Glutamatergic neuron (in vitro differentiated cells): ENCODE data around the gene SREBF2. TPM values are rescaled to one million over a fixed set of nuclear protein-coding genes. Genes with fewer than 3 reads are reported as not detected.

Source experiments
- DNase-seq: peaks from one replicate; pipeline ENCODE4 v3.0.0; 2022
- H3K27ac Mint-ChIP-seq: one replicate; pipeline ENCODE4 v1.8.0; 2020; ENCODE audit warnings: mild to moderate bottlenecking, mixed read lengths, inconsistent platforms; ENCODE audit not compliant: unreplicated experiment
- H3K27me3 Mint-ChIP-seq: one replicate; pipeline ENCODE4 v1.8.0; 2020; ENCODE audit warnings: mild to moderate bottlenecking, moderate library complexity, mixed read lengths, inconsistent platforms; ENCODE audit not compliant: unreplicated experiment
- H3K36me3 Mint-ChIP-seq: one replicate; pipeline ENCODE4 v1.8.0; 2020; ENCODE audit warnings: mild to moderate bottlenecking, mixed read lengths, inconsistent platforms; ENCODE audit not compliant: unreplicated experiment
- H3K4me1 Mint-ChIP-seq: one replicate; pipeline ENCODE4 v1.8.0; 2020; ENCODE audit warnings: mild to moderate bottlenecking, low read depth, mixed read lengths, inconsistent platforms; ENCODE audit not compliant: unreplicated experiment
- H3K4me3 Mint-ChIP-seq: one replicate; pipeline ENCODE4 v1.8.0; 2020; ENCODE audit warnings: mild to moderate bottlenecking, mixed read lengths, inconsistent platforms; ENCODE audit not compliant: unreplicated experiment
- H3K9me3 Mint-ChIP-seq: one replicate; pipeline ENCODE4 v1.8.0; 2020; ENCODE audit warnings: mild to moderate bottlenecking, moderate library complexity, mixed read lengths, inconsistent platforms; ENCODE audit not compliant: unreplicated experiment
- CTCF ChIP-seq: fragments of 200-600 bp; sonication (generic); IDR thresholded peaks from one replicate; pipeline ENCODE4 v1.5.0; 2021; ENCODE audit not compliant: partially characterized antibody, unreplicated experiment
- long read RNA-seq: library from polyadenylated mRNA; unstranded; transcript quantifications from one replicate; pipeline ENCODE4 v2.0.0, GENCODE V29; 2020; ENCODE audit not compliant: unreplicated experiment
- total RNA-seq: library from RNA; stranded (reverse); fragmentation: NEBNext Ultra II Directional; extraction: Animal tissue kit (Norgen Biotek cat#: 25700); gene quantifications from one replicate; pipeline ENCODE4 v1.2.1, GENCODE V29; 2021; ENCODE audit not compliant: unreplicated experiment

The SREBF2 gene
- 291 TPM for total RNA-seq
- long read RNA-seq, partial matches to known transcripts: 26 of 27 reads
- long read RNA-seq, other reads (novel, unspliced or antisense): 1 of 27 reads

GRCh38 chr22:41832553-41833368 is at the start of gene SREBF2:
Gene SREBF2 (plus strand): TSS chr22:41833105. CDS start chr22:41833271, 166 bp downstream.
- Mint-ChIP-seq H3K27ac (peak within 1 kb of the TSS; percentile 99), H3K36me3 (peaks cover 6% of the 10 kb centered on the region), H3K4me3 (peak within 1 kb of the TSS; percentile 98), H3K4me1 (peaks cover 19% of the 10 kb centered on the region), H3K27me3 (peaks cover 12% of the 10 kb centered on the region), H3K9me3 (peaks cover 19% of the 10 kb centered on the region)
- no peak for TF ChIP-seq CTCF
- DNase-seq: peak; percentile 99

GRCh38 chr22:41787331-41787730 is 45.6 kb upstream of the SREBF2 start:
- DNase-seq: no peak
- TF ChIP-seq CTCF: no peak
- Mint-ChIP-seq H3K27me3 (peaks cover 2% of the 10 kb centered on the region), H3K27ac (no peak overlapping the region), H3K36me3 (no peaks in the 10 kb centered on the region), H3K4me1 (no peaks in the 10 kb centered on the region), H3K4me3 (no peak overlapping the region), H3K9me3 (no peaks in the 10 kb centered on the region)

GRCh38 chr22:41793871-41794270 is 39.0 kb upstream of the SREBF2 start:
- Mint-ChIP-seq H3K27ac (no peak overlapping the region), H3K36me3 (no peaks in the 10 kb centered on the region), H3K27me3 (peaks cover 1% of the 10 kb centered on the region), H3K4me1 (no peaks in the 10 kb centered on the region), H3K9me3 (no peaks in the 10 kb centered on the region), H3K4me3 (no peak overlapping the region)
- DNase-seq: no peak
- TF ChIP-seq CTCF: no peak

GRCh38 chr22:41798736-41799135 is 34.2 kb upstream of the SREBF2 start:
- H3K9me3 Mint-ChIP-seq: peaks cover 1% of the 10 kb centered on the region
- no peak overlapping the region for H3K4me3 Mint-ChIP-seq
- peaks cover 1% of the 10 kb centered on the region for H3K27me3 Mint-ChIP-seq
- TF ChIP-seq CTCF: no peak
- no peak for DNase-seq
- H3K27ac Mint-ChIP-seq: no peak overlapping the region
- no peaks in the 10 kb centered on the region for H3K36me3 Mint-ChIP-seq
- peaks cover 8% of the 10 kb centered on the region for H3K4me1 Mint-ChIP-seq
